ENCODE results near the gene CHRNA7.

The CHRNA7 gene

DNA sequence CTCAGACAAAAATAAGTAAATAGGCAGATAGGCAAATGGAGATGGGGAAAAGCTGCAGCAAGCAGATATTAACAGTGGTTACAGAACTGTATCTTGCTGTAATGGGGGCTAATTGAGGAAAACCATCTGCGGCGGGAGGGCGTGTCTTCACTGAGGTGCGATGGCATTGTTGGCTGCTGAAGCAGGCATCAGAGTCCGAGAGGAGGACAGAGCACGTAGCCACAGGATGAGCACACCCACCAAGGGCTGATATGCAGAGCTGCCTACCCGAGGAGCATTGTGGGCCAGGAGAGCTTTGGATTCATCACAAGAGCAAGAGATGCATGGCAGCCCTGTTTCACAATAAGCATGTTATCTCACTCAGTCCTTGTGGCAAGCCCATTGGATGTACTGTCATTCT is 30.4 kb downstream of the CHRNA7 start:
- no peak for DNase-seq (ENCODE audit: low spot score)
- Histone ChIP-seq H3K4me3 (no peak overlapping the region), H3K27ac (no peak overlapping the region)
- TF ChIP-seq, protein P1, sequence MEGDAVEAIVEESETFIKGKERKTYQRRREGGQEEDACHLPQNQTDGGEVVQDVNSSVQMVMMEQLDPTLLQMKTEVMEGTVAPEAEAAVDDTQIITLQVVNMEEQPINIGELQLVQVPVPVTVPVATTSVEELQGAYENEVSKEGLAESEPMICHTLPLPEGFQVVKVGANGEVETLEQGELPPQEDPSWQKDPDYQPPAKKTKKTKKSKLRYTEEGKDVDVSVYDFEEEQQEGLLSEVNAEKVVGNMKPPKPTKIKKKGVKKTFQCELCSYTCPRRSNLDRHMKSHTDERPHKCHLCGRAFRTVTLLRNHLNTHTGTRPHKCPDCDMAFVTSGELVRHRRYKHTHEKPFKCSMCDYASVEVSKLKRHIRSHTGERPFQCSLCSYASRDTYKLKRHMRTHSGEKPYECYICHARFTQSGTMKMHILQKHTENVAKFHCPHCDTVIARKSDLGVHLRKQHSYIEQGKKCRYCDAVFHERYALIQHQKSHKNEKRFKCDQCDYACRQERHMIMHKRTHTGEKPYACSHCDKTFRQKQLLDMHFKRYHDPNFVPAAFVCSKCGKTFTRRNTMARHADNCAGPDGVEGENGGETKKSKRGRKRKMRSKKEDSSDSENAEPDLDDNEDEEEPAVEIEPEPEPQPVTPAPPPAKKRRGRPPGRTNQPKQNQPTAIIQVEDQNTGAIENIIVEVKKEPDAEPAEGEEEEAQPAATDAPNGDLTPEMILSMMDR (IDR thresholded peaks at IDR 0.05) = no peak

DNA sequence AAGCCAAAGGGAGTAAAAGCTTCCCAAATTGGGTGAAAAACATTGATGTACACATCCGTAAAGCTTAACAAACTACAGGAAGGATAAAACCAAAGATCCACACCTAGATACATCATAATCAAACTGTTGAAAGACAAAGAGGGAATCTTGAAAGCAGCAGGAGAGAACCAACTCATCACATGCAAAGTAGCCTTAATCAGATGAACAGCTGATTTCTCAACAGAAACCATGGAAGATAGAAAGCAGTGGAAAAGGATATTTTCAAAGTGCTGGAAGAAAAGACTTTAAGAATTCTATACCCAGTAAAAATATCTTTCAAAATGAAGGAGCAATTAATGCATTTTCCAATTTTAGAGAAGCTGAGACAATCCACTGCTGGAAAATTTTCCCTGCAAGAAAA is 36.8 kb downstream of the CHRNA7 start:
- TF ChIP-seq, protein P1 (IDR thresholded peaks at IDR 0.05) = no peak
- no peak for DNase-seq (ENCODE audit: low spot score)
- no peak overlapping the region for H3K27ac ChIP-seq
- H3K4me3 ChIP-seq = no peak overlapping the region

- no peak overlapping the region for H3K27ac ChIP-seq
- TF ChIP-seq, protein P1 (IDR thresholded peaks at IDR 0.05) = no peak
- no peak for DNase-seq (ENCODE audit: low spot score)
- no peak overlapping the region for H3K4me3 ChIP-seq
Measured at GRCh38 chr15:32089851-32090359, 59.6 kb downstream of the CHRNA7 start.

DNA sequence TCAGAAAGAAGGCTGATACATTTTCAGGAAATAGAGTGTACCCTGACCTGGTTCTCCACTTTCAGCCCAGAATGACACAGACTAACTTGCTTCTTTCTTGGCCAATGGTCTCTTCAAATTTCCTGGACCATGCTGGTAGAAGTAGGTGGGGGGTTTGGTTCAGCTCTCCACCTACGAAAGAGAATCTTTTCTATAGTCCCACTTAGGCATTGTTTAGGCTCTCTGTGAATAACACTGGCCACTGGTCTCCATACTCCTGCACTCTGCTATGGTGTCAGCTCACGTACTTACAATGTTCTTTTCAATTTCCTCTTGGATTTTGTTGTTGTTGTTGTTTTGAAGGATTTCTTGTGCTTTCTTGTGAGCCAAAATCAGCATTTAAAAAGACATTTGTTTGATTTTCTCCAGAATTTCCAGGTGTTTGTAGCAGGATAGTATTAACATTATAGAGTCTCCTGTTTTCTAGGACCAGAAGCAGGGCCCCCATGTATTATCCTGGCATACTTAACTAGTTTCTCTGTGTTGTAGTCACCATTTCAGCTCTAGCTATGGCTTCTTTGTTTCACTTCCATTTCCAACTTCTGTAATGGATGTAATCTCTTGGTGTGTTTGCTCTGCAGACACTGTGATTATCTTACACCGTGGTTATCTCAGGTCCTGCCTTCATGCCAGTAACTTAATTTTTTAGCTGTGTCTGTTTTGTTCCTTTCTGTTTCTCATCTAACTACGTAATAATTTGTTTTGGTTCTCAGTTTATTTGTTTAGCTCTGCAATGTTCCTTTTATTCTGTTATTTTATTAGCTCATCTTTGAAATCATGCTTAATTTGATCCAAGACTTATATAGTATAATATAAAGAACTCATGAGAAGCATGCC is 61.4 kb downstream of the CHRNA7 start:
- Histone ChIP-seq H3K27ac (no peak overlapping the region), H3K4me3 (no peak overlapping the region)
- TF ChIP-seq, protein P1 (IDR thresholded peaks at IDR 0.05) = no peak
- no peak for DNase-seq (ENCODE audit: low spot score)

- no peak overlapping the region for H3K4me3 ChIP-seq
- DNase-seq (ENCODE audit: low spot score) = no peak
- H3K27ac ChIP-seq = no peak overlapping the region
- TF ChIP-seq, protein P1 (IDR thresholded peaks at IDR 0.05) = no peak
Measured at GRCh38 chr15:32096213-32096612, 65.9 kb downstream of the CHRNA7 start.

DNA sequence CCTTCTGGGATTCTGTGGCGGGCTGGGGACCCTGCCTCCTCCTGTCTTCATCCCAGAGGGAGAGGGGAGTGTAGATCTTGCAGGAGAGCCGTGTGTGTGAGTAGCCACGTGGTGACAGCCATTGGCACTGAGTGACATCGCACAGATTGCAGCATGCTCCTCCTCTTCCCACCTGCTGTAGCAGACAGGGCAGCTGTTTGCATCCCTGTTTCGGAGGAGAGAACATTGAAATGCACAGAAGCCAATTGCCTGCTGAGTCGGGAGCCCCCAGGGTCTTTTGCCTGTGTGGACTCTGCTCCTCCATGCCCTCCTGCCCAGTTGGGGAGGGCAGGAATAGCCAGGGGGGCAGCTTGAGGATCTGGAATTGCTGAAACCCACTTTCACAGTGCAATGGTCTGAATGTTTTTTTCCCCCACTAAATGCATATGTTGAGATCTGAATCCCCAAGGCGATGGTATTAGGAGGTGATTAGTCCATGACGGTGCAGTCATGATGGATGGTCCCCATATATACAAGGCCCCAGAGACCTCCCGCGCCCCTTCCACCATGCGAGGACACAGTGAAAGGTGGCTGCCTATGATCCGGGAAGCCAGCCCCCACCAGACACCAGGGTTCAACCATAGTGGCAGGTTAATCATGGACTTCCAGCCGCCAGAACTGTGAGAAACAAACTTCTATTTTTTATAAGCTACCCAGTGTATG is 66.8 kb downstream of the CHRNA7 start:
- TF ChIP-seq, protein P1 (IDR thresholded peaks at IDR 0.05) = no peak
- H3K4me3 ChIP-seq = no peak overlapping the region
- no peak for DNase-seq (ENCODE audit: low spot score)
- no peak overlapping the region for H3K27ac ChIP-seq

Measured in coronary artery (tissue), 2 donors.